HG03196 (cell line): ENCODE measurements around the gene TRH.
"Not testable (repeated sequence)": the region's sequence is repeated elsewhere in the genome, so short reads cannot be mapped to it uniquely, and the experiment has no call there.

ENCODE experiments used
- ATAC-seq: cut with Tn5 transposase; IDR thresholded peaks from one replicate; pipeline ENCODE4 v1.9.1; 2021; ENCODE audit not compliant: unreplicated experiment

Gene TRH

GRCh38 chr3:130002666-130003598, 28.4 kb downstream of the TRH start:
- ATAC-seq = not testable (repeated sequence)

- no peak for ATAC-seq
Measured at GRCh38 chr3:130010556-130010955, 36.0 kb downstream of the TRH start.

- not testable (repeated sequence) for ATAC-seq
Measured at GRCh38 chr3:130012108-130012507, 37.6 kb downstream of the TRH start.

GRCh38 chr3:130013246-130013645, 38.7 kb downstream of the TRH start:
- not testable (repeated sequence) for ATAC-seq

- no peak for ATAC-seq
Measured at GRCh38 chr3:130014526-130014925, 40.0 kb downstream of the TRH start.

GRCh38 chr3:130017661-130018060, 43.1 kb downstream of the TRH start:
- ATAC-seq = not testable (repeated sequence)

- ATAC-seq = not testable (repeated sequence)
Measured at GRCh38 chr3:130026146-130026829, 51.8 kb downstream of the TRH start.

- ATAC-seq = not testable (repeated sequence)
Measured at GRCh38 chr3:130027437-130027836, 52.9 kb downstream of the TRH start.
